Dendritic cell treated with granulocyte-macrophage colony-stimulating factor and Interleukin-4, amounts not matched to agents 40 ng/mL and 50 ng/mL, for 4 days (primary cell): Measurements from ENCODE around the gene PPP2R3A.
A peak's percentile ranks its signal among the peaks of the same experiment; 100 is the strongest.
"Not testable (repeated sequence)": the region's sequence is repeated elsewhere in the genome, so short reads cannot be mapped to it uniquely, and the experiment has no call there.

ENCODE experiments used
- H3K27ac Mint-ChIP-seq: one replicate; pipeline ENCODE4 v1.8.0; 2022; ENCODE audit warnings: mild to moderate bottlenecking, mixed read lengths
- H3K27me3 Mint-ChIP-seq: one replicate; pipeline ENCODE4 v1.8.0; 2022; ENCODE audit warnings: mild to moderate bottlenecking, mixed read lengths
- H3K36me3 Mint-ChIP-seq: one replicate; pipeline ENCODE4 v1.8.0; 2022; ENCODE audit warnings: low read depth, mixed read lengths
- H3K4me1 Mint-ChIP-seq: one replicate; pipeline ENCODE4 v1.8.0; 2022; ENCODE audit warnings: low read depth, mixed read lengths
- H3K4me3 Mint-ChIP-seq: one replicate; pipeline ENCODE4 v1.8.0; 2022; ENCODE audit warnings: mild to moderate bottlenecking, moderate library complexity, mixed read lengths
- H3K9me3 Mint-ChIP-seq: one replicate; pipeline ENCODE4 v1.8.0; 2022; ENCODE audit warnings: mixed read lengths
- intact Hi-C: fragments of 100-400 bp; cut with micrococcal nuclease; formaldehyde crosslinking; loops from one replicate; pipeline ENCODE4 v1.15.0; 2022

PPP2R3A gene

DNA sequence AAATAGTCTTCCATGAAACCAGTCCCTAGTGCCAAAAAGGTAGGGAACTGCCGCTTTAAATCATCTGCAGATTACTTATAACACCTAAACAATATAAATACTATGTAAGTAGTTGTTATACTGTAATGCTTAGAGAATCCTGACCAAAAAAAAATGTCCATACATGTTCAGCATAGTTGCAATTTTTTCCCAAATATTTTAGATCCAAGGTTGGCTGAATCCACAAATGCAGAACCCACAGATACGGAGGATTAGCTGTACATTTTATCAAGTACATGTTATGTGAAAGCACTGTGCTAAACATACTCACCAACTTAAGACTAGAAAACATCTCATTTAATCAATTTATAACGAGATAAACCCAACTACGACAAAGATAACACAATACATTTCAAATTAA is 221.3 kb downstream of the PPP2R3A start:
- H3K27ac Mint-ChIP-seq: no peak overlapping the region
- H3K36me3 Mint-ChIP-seq: peaks cover 16% of the 10 kb centered on the region
- intact Hi-C loops: no loop called here
- H3K27me3 Mint-ChIP-seq: no peaks in the 10 kb centered on the region
- no peaks in the 10 kb centered on the region for H3K9me3 Mint-ChIP-seq
- H3K4me3 Mint-ChIP-seq: no peak overlapping the region
- H3K4me1 Mint-ChIP-seq: peaks cover 91% of the 10 kb centered on the region

DNA sequence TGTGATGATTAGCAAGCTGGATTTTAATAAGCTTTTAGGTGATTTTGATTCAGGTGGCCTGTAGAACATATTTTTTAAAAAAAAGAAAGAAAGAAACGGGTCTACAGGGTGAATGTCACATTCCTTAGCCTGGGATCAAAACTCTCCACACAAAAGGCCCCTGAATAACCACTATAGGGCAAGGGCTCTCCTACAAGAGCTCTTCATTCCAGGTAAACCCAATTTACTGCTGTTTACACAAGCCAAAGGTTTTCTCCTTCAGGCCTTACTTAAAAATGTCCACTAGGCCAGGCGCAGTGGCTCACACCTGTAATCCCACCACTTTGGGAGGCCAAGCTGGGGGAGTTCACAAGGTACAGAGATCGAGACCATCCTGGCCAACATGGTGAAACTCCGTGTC is 222.3 kb downstream of the PPP2R3A start:
- Mint-ChIP-seq H3K36me3 (peaks cover 21% of the 10 kb centered on the region), H3K27ac (peak overlapping the region; percentile 37), H3K4me3 (no peak overlapping the region), H3K4me1 (peaks cover 93% of the 10 kb centered on the region), H3K9me3 (no peaks in the 10 kb centered on the region), H3K27me3 (no peaks in the 10 kb centered on the region)
- intact Hi-C loops: no loop called here

DNA sequence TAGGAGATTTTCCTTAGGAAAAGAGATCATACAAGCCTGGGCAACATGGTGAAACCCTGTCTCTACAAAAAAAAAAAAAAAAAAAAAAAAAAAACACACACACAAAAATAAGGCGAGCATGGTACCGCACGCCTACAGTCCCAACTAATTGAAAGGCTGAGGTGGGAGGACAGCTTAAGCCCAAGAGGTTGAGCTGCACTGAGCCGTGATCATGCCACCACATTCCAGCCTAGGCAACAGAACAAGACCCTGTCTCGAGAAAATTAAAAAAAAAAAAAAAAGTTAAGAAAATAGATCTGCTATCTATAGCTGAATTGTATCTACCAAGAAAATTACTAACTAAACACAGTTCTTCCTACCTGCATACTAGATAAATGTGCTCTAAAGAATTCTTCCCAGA is 223.5 kb downstream of the PPP2R3A start:
- peak overlapping the region; percentile 9 for H3K4me3 Mint-ChIP-seq
- peaks cover 95% of the 10 kb centered on the region for H3K4me1 Mint-ChIP-seq
- intact Hi-C loops: no loop called here
- H3K27ac Mint-ChIP-seq: peak overlapping the region; percentile 37
- peaks cover 30% of the 10 kb centered on the region for H3K36me3 Mint-ChIP-seq
- no peaks in the 10 kb centered on the region for H3K27me3 Mint-ChIP-seq
- no peaks in the 10 kb centered on the region for H3K9me3 Mint-ChIP-seq

DNA sequence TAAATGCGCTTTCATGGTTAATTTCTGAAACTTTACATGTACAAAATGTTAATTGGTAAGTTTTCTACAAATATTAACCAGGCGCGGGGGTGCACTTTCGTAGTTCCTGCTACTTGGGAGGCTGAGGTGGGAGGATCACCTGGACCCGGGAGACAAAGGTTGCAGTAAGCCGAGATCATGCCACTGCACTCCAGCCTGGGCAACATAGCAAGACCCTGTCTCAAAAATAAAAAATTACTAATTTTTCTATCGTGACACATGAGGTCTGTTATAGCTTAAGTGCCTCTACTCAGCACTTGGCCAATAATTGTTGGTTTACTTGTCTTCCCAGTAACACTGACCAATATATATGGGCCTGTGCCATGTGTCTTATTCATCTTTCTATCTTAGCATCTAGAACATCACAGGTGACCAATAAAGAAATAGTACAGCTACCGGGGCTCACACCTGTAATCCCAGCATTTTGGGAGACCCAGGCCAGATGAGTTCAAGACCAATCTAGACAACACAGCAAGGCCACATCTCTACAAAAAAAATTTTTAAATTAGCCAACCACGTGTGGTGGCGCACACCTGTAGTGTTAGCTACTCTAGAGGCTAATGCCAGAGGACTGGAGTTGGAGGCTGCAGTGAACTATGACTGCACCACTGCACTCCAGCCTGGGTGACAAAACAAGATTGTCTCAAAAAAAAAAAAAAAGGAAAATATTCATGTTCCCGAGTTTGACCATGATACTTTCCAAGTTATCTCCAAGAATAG is 224.5 kb downstream of the PPP2R3A start:
- no peak overlapping the region for H3K4me3 Mint-ChIP-seq
- peaks cover 40% of the 10 kb centered on the region for H3K36me3 Mint-ChIP-seq
- intact Hi-C loops: loop anchor here (5.0 to 10.0 kb wide), 6 partner anchors 47 to 1995 kb away; partner anchors contain the start of genes ARMC8, NCK1 and RYK
- no peaks in the 10 kb centered on the region for H3K9me3 Mint-ChIP-seq
- H3K27me3 Mint-ChIP-seq: no peaks in the 10 kb centered on the region
- no peak overlapping the region for H3K27ac Mint-ChIP-seq
- peaks cover 88% of the 10 kb centered on the region for H3K4me1 Mint-ChIP-seq

GRCh38 chr3:136192195-136192594 is 226.7 kb downstream of the PPP2R3A start:
- H3K9me3 Mint-ChIP-seq, H3K27me3 Mint-ChIP-seq: not testable (repeated sequence)
- intact Hi-C loops: loop anchor here (5.0 to 10.0 kb wide), 6 partner anchors 45 to 1993 kb away; partner anchors contain the start of genes ARMC8, NCK1 and RYK
- Mint-ChIP-seq H3K36me3 (peaks cover 60% of the 10 kb centered on the region), H3K4me1 (peaks cover 69% of the 10 kb centered on the region), H3K4me3 (peak overlapping the region; percentile 91), H3K27ac (peak overlapping the region; percentile 73)

DNA sequence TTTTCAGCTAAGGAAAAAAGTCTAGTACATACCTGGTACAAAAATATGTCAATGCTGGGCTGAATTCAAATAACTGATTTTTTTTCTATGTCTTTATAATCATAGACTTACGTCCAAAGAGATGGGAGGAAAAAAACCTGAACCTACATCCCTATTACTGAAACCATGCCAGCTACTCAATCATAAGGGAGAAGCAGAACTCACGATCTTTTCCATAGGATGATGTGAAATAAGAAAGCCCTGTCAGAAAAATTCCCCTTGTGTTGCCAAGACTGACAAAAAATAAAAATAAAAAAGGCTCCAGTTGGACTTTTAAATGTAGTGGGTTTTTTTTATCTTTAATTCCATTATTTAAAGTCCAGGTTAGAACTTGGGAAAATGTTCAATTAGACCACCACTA is 227.3 kb downstream of the PPP2R3A start:
- Mint-ChIP-seq H3K36me3 (peaks cover 60% of the 10 kb centered on the region), H3K4me1 (peaks cover 65% of the 10 kb centered on the region), H3K4me3 (peak overlapping the region; percentile 91), H3K9me3 (no peaks in the 10 kb centered on the region), H3K27ac (peak overlapping the region; percentile 94), H3K27me3 (no peaks in the 10 kb centered on the region)
- intact Hi-C loops: loop anchor here (5.0 to 10.0 kb wide), 6 partner anchors 44 to 1992 kb away; partner anchors contain the start of genes ARMC8, NCK1 and RYK

DNA sequence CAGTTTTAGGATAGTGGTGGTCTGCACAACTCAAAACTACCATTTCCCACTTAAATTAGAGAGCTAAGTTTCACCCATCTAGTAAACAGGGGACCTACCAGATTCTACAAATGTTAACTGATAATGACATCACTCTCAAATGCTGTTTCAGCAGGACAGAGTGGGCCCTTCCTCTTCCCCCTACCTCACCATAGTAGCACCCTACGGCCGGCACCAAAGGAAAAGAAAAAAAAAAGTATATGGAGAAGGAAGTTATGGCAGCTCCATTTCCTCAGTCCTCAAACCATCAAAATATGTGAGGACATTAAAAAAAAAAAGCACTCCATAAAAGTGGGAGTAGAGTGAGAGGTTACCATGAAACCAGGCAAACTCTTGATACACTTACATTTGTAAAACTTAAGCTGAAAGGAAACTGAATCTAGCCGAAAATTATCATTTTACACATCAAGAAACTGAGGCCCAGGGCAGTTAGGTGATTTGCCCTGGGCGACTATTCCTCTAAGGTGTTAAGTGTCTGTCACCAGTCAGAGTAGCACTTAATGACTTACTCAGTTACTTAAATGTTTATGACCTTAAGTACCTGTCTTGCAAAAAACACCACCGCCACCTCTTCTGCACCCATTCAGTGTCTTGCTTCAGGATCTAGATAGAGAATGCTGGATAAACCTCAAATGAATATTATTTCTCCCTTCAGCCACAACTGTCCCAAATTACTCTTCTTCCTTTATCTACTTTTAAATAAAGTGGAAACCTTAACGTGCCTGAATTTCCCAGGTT is 227.9 kb downstream of the PPP2R3A start:
- peak overlapping the region; percentile 91 for H3K4me3 Mint-ChIP-seq
- H3K36me3 Mint-ChIP-seq: peaks cover 60% of the 10 kb centered on the region
- no peaks in the 10 kb centered on the region for H3K9me3 Mint-ChIP-seq
- H3K4me1 Mint-ChIP-seq: peaks cover 65% of the 10 kb centered on the region
- no peaks in the 10 kb centered on the region for H3K27me3 Mint-ChIP-seq
- intact Hi-C loops: loop anchor here (5.0 to 10.0 kb wide), 6 partner anchors 44 to 1991 kb away; partner anchors contain the start of genes ARMC8, NCK1 and RYK
- peak overlapping the region; percentile 94 for H3K27ac Mint-ChIP-seq

DNA sequence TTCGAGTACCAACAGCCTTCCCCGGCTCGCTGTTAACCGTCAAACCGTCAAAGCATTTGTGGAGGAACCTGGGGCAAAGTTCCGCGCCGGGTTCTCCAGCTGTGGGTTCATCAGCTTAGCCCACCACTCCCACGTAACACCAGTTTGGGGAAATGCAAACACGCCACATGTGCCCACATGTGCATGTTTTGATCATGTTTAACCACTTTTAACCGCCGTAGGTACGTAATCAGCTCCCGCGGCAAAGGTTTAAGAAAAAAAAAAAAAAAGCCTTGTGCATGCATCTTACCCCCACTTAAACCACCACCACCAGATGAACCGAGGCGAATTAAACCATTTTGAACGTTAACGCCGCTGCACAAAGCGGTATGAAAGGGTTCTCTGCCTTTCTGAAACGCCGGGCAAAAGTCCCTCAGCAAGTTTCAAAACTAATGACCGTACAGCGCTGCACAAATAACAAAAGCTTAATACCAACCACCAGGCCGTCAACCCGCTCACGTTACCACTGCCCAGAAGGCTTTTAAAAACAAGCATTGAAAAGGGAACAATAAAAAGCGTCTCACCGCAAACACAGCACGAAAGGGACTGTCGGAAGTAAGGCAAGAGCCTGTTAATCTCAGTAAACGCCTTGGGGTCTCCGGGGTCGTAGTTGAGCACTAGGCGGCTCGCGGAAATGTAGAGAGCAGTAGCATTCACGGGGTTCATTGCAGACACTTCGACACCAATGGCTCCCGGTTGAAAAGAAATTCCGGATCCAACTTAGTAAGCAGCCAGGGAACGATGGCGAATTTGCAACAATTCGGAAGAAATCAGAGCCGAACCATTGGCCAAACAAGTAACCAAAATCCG is 229.1 kb downstream of the PPP2R3A start:
- H3K36me3 Mint-ChIP-seq: peaks cover 60% of the 10 kb centered on the region
- no peaks in the 10 kb centered on the region for H3K27me3 Mint-ChIP-seq
- intact Hi-C loops: loop anchor here (5.0 to 10.0 kb wide), 6 partner anchors 43 to 1990 kb away; partner anchors contain the start of genes ARMC8, NCK1 and RYK
- H3K4me3 Mint-ChIP-seq: peak overlapping the region; percentile 91
- peak overlapping the region; percentile 94 for H3K27ac Mint-ChIP-seq
- H3K9me3 Mint-ChIP-seq: no peaks in the 10 kb centered on the region
- peaks cover 55% of the 10 kb centered on the region for H3K4me1 Mint-ChIP-seq

- H3K27ac Mint-ChIP-seq: peak overlapping the region; percentile 94
- H3K36me3 Mint-ChIP-seq: peaks cover 58% of the 10 kb centered on the region
- peaks cover 47% of the 10 kb centered on the region for H3K4me1 Mint-ChIP-seq
- intact Hi-C loops: loop anchor here (1.0 to 10.0 kb wide), 7 partner anchors 55 to 1989 kb away; partner anchors contain the start of genes ARMC8, NCK1, PCCB and PPP2R3A
- peak overlapping the region; percentile 91 for H3K4me3 Mint-ChIP-seq
- H3K27me3 Mint-ChIP-seq: no peaks in the 10 kb centered on the region
- H3K9me3 Mint-ChIP-seq: no peaks in the 10 kb centered on the region
These were observed 229.9 kb downstream of the PPP2R3A start for GRCh38 chr3:136195258-136196063.

- H3K9me3 Mint-ChIP-seq: no peaks in the 10 kb centered on the region
- peaks cover 52% of the 10 kb centered on the region for H3K36me3 Mint-ChIP-seq
- peak within 1 kb of the TSS; percentile 91 for H3K4me3 Mint-ChIP-seq
- intact Hi-C loops: loop anchor here (1.0 to 10.0 kb wide), 7 partner anchors 54 to 1989 kb away; partner anchors contain the start of genes ARMC8, NCK1, PCCB and PPP2R3A
- H3K27ac Mint-ChIP-seq: peak within 1 kb of the TSS; percentile 94
- no peaks in the 10 kb centered on the region for H3K27me3 Mint-ChIP-seq
- peaks cover 41% of the 10 kb centered on the region for H3K4me1 Mint-ChIP-seq
These were observed 230.5 kb downstream of the PPP2R3A start, which contains the start of gene MSL2 for GRCh38 chr3:136196064-136196400. MSL2 (minus strand) TSS chr3:136196335; CDS start chr3:136195113, 1,222 bp downstream.

DNA sequence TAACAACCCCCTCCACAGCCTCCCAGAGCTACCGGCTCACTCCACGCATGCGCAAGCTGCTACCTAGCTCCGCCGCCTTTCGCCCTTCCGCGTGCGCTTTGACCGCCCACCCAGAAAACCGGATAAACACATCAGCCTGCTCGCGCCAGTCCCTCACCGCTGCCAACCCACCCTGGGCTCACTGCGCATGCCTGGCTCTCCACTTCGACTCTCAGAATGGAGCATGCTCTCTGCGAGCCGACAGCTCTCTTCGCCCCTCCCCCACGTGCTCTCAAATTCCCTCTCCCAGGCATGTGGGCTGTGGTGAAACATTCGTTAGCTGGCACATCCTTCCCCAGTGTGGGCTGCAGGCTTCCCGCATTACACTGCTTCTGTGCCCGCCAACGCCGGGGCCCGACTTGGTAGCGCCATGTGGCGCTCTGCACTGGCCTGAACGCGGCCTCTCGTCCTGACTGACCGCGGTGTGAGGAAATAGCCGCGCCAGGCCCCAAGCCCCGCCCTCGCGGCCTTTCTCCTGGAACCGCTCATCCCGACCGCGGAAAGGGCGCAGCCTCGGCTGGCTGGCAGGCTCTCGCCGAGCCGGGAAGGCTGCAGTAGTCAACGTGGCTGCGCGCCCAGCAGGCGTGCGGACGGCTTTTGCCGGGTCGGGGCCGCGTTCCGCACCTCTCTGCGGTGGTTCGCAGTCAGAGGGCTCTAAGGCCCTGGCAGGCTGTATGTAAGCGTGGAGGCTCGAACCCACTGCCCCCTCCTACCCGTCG is 231.1 kb downstream of the PPP2R3A start:
- H3K4me1 Mint-ChIP-seq: peaks cover 36% of the 10 kb centered on the region
- H3K4me3 Mint-ChIP-seq: peak overlapping the region; percentile 91
- H3K27me3 Mint-ChIP-seq: no peaks in the 10 kb centered on the region
- H3K27ac Mint-ChIP-seq: peak overlapping the region; percentile 94
- H3K9me3 Mint-ChIP-seq: no peaks in the 10 kb centered on the region
- H3K36me3 Mint-ChIP-seq: peaks cover 47% of the 10 kb centered on the region
- intact Hi-C loops: loop anchor here (1.0 to 10.0 kb wide), 7 partner anchors 54 to 1988 kb away; partner anchors contain the start of genes ARMC8, NCK1, PCCB and PPP2R3A
